HepG2 (cell line): ENCODE measurements around the gene AIP. TPM values are rescaled to one million over a fixed set of nuclear protein-coding genes. Genes with fewer than 3 reads are reported as not detected.
A peak's percentile ranks its signal among the peaks of the same experiment; 100 is the strongest.

ENCODE experiments used
- ATAC-seq: fragments of 200-7000 bp; cut with Tn5 transposase; 3 replicates; pipeline ENCODE4 v1.9.1; 2020; ENCODE audit warnings: mild to moderate bottlenecking, moderate library complexity
- BruUV-seq: library from RNA; stranded (reverse); fragments of 400-500 nt; replicated peaks from 2 replicates; lab custom pipeline; 2021; lab: Mats Ljungman, UMichigan
- CTCF ChIA-PET: fragments of 300-600 bp; formaldehyde crosslinking; extraction: SDS; loops from one replicate; lab custom pipeline; 2021; ENCODE audit warnings: low total read pairs, inconsistent platforms, low intra/inter-chr PET ratio; lab: Yijun Ruan, JAX
- POLR2A ChIA-PET: fragments of 350-600 bp; sonication (Branson Sonifier 250); formaldehyde crosslinking; loops from one replicate; lab custom pipeline; 2020; ENCODE audit warnings: antibody characterized with exemption, inconsistent platforms; lab: Yijun Ruan, JAX
- DNase-seq: peaks from one replicate; pipeline ENCODE4 v3.0.0-alpha.2; 2015; ENCODE audit warnings: low spot score
- FAIRE-seq: peaks from 3 replicates; lab custom pipeline; 2011; peaks lifted over from hg19 to GRCh38; lab: Jason Lieb, UNC
- H2AFZ ChIP-seq: one replicate; pipeline ENCODE4 v1.6.1; 2011; ENCODE audit warnings: low read length, inconsistent platforms
- H3K27ac ChIP-seq: fragments of 300-600 bp; 3 replicates; pipeline ENCODE4 v1.8.0; 2011; ENCODE audit warnings: mixed run types, mild to moderate bottlenecking, mixed read lengths, low read length, inconsistent platforms; ENCODE audit not compliant: insufficient read depth; ENCODE audit errors: extremely low read length
- H3K27me3 ChIP-seq, 2 experiments: fragments of 200-600 bp in 1 of 2; 2 replicates in 1 of 2; 3 replicates in 1 of 2; pipeline versions ENCODE4 v1.6.0 to v1.8.0; 2011; ENCODE audit warnings: low read length in 2 of 2, mild to moderate bottlenecking in 2 of 2, moderate library complexity in 2 of 2, inconsistent platforms in 1 of 2; ENCODE audit not compliant: insufficient read depth in 2 of 2, control insufficient read depth in 1 of 2
- H3K36me3 ChIP-seq, 2 experiments: fragments of 200-600 bp in 1 of 2; replicated peaks in 1 of 2; 2 replicates in 1 of 2; 3 replicates in 1 of 2; pipeline versions ENCODE4 v1.5.1 to v1.8.0; 2011; ENCODE audit warnings: low read length in 2 of 2, inconsistent platforms in 1 of 2; ENCODE audit not compliant: insufficient read depth in 2 of 2, control insufficient read depth in 1 of 2
- H3K4me1 ChIP-seq: 2 replicates; pipeline ENCODE4 v1.5.1; 2012; ENCODE audit warnings: low read length, inconsistent platforms; ENCODE audit not compliant: insufficient read depth
- H3K4me2 ChIP-seq: 2 replicates; pipeline ENCODE4 v1.6.0; 2011; ENCODE audit warnings: low read depth, low read length, inconsistent platforms
- H3K4me3 ChIP-seq, 3 experiments: fragments of 200-600 bp in 1 of 3; sonication (generic), shearing (Covaris generic) in 1 of 3; replicated peaks in 1 of 3; 2 replicates each; pipeline ENCODE4 v1.5.1; 2011 to 2016; ENCODE audit warnings: low read length in 3 of 3, inconsistent platforms in 2 of 3, low read depth in 2 of 3, mild to moderate bottlenecking in 2 of 3, control low read depth in 1 of 3, mixed read lengths in 1 of 3; ENCODE audit not compliant: insufficient read depth in 1 of 3
- H3K79me2 ChIP-seq: one replicate; pipeline ENCODE4 v1.6.1; 2011; ENCODE audit warnings: low read length, inconsistent platforms; ENCODE audit not compliant: insufficient read depth
- H3K9ac ChIP-seq: 2 replicates; pipeline ENCODE4 v1.6.0; 2011; ENCODE audit warnings: mild to moderate bottlenecking, low read depth, low read length, inconsistent platforms; ENCODE audit not compliant: insufficient read depth
- H3K9me3 ChIP-seq: 2 replicates; pipeline ENCODE4 v1.5.1; 2012; ENCODE audit warnings: mild to moderate bottlenecking, low read length
- H4K20me1 ChIP-seq: 2 replicates; pipeline ENCODE4 v1.6.0; 2011; ENCODE audit warnings: inconsistent platforms, mild to moderate bottlenecking, low read length, moderate library complexity; ENCODE audit not compliant: insufficient read depth
- FOXC1 ChIP-seq: sonication (generic); formaldehyde crosslinking; IDR thresholded peaks from 2 replicates; pipeline ENCODE4 v1.8.0; 2022; ENCODE audit warnings: mild to moderate bottlenecking, missing genetic modification reagents, borderline replicate concordance
- SIX4 ChIP-seq: sonication (generic); formaldehyde crosslinking; IDR thresholded peaks from 2 replicates; pipeline ENCODE4 v1.4.0; 2020; ENCODE audit warnings: missing genetic modification reagents
- TOPORS ChIP-seq: sonication (generic); formaldehyde crosslinking; IDR thresholded peaks from 2 replicates; pipeline ENCODE4 v1.8.0; 2023; ENCODE audit warnings: mild to moderate bottlenecking, missing genetic modification reagents
- ZFP36 ChIP-seq: fragments of 150-350 bp; IDR thresholded peaks from 2 replicates; pipeline ENCODE4 v1.6.1; 2018; ENCODE audit warnings: borderline replicate concordance, low read length, low read depth; ENCODE audit not compliant: partially characterized antibody
- ZNF331 ChIP-seq: sonication (generic); formaldehyde crosslinking; IDR thresholded peaks from 2 replicates; pipeline ENCODE4 v1.4.0; 2020; ENCODE audit warnings: missing genetic modification reagents
- ZNF724P ChIP-seq: sonication (generic); formaldehyde crosslinking; IDR thresholded peaks from 2 replicates; pipeline ENCODE4 v1.8.0; 2022; ENCODE audit warnings: missing genetic modification reagents, borderline replicate concordance
- WGBS: methylation state at CpG from one replicate; pipeline ENCODE4 v1.1.6; 2017; ENCODE audit warnings: low lambda C conversion rate; 5-methylcytosine and 5-hydroxymethylcytosine counted together
- in situ Hi-C: cut with HindIII; loops from 2 replicates; pipeline ENCODE4 v1.10.0; 2017; ENCODE audit warnings: low pct_unique_long_range_greater_than_20kb; ENCODE audit not compliant: extremely low pct_ligation_motif_present
- intact Hi-C: fragments of 100-400 bp; cut with micrococcal nuclease; formaldehyde crosslinking; loops from one replicate; pipeline ENCODE4 v1.10.0; 2022; ENCODE audit not compliant: unreplicated experiment
- polyA plus RNA-seq, 8 experiments: library from polyadenylated mRNA; depleted of rRNA in 3 of 8; stranded (reverse) in 7 of 8; unstranded in 1 of 8; fragments of >200 nt; fragmentation: Illumina TruSeq in 4 of 8; extraction: Trizol in 4 of 8; gene quantifications; 2 replicates each; pipeline versions ENCODE4 v1.2.1 to v1.2.3, GENCODE V29; 2011 to 2016; ENCODE audit warnings: low read depth in 4 of 8, missing spikeins in 1 of 8, mixed read lengths in 1 of 8; ENCODE audit not compliant: insufficient read depth in 1 of 8
- total RNA-seq, 5 experiments: library from RNA; depleted of rRNA; stranded (reverse); fragments of >200 nt; fragmentation: Illumina TruSeq; extraction: Trizol; gene quantifications; 2 replicates each; pipeline ENCODE4 v1.2.3, GENCODE V29; 2016; ENCODE audit warnings: low read depth in 1 of 5
- TF ChIP-seq, protein P1 (sequence below): sonication (generic); formaldehyde crosslinking; IDR thresholded peaks from 2 replicates; pipeline ENCODE4 v1.5.0; 2020; ENCODE audit warnings: mild to moderate bottlenecking, low read depth, missing genetic modification reagents, borderline replicate concordance
- TF ChIP-seq, protein P2 (sequence below): sonication (generic); formaldehyde crosslinking; IDR thresholded peaks from 2 replicates; pipeline ENCODE4 v1.5.1; 2020; ENCODE audit warnings: mild to moderate bottlenecking, missing genetic modification reagents

The AIP gene
- total and polyA plus RNA-seq, 2 of the 13 experiments (the other 11 are each of a cell fraction or from before 2014, with no cell fraction given): 51.8 to 110 TPM

DNA sequence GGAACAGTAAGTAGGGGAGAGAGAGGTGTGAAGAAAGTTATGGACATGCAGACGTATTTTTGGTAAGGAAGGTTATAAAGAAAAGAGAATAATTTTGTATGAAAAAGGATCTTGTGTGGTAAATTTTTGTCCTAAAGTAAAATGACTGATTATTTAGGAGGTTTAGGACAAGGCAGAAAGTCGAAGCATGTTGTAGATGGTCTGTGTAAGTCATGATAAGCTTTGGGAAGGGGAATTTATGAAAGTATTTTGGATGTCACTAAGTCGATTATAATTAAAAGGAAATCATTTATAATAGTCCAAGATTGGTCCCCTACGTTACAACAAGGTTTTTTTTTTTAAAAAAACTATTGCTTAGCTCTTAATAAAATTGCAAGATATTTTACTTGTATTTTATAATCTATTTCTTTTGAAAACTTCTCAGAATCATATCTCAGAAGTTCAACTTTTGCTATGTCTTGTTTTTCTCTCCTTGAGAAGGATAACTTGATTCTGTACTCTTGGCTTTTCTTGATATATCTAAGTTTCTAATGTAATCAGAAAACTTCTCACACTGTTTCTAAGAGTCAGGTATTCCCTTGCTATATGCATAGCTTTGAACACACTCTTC lies 51.3 kb downstream of the AIP start:
- H3K27ac ChIP-seq: no peak overlapping the region
- no peak overlapping the region for H3K4me3 ChIP-seq
- ChIA-PET CTCF (no interaction called here), POLR2A (no interaction called here)
- H2AFZ ChIP-seq: no peak overlapping the region
- FAIRE-seq (no peak), ATAC-seq (no peak), DNase-seq (no peak)
- no peak overlapping the region for H3K9ac ChIP-seq
- H3K36me3 ChIP-seq: no peaks in the 10 kb centered on the region
- peaks cover 24% of the 10 kb centered on the region for H3K9me3 ChIP-seq
- BruUV-seq: no TSS peak
- intact Hi-C loops (no loop called here), in situ Hi-C loops (no loop called here)
- H4K20me1 ChIP-seq: no peaks in the 10 kb centered on the region
- H3K4me2 ChIP-seq: no peak overlapping the region
- H3K4me1 ChIP-seq: peaks cover 7% of the 10 kb centered on the region
- no peaks in the 10 kb centered on the region for H3K79me2 ChIP-seq
- TF ChIP-seq, protein P1, sequence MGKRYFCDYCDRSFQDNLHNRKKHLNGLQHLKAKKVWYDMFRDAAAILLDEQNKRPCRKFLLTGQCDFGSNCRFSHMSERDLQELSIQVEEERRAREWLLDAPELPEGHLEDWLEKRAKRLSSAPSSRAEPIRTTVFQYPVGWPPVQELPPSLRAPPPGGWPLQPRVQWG (CRISPR knock-in tag): no peak
- peak; percentile 80 for TF ChIP-seq TOPORS (CRISPR knock-in tag)
- TF ChIP-seq ZNF331 (CRISPR knock-in tag): no peak
- TF ChIP-seq SIX4 (CRISPR knock-in tag): no peak
- TF ChIP-seq FOXC1 (CRISPR knock-in tag): no peak
- peak; percentile 93; the same call in 1 of the 2 replicates for TF ChIP-seq ZNF724P
- TF ChIP-seq, protein P2, sequence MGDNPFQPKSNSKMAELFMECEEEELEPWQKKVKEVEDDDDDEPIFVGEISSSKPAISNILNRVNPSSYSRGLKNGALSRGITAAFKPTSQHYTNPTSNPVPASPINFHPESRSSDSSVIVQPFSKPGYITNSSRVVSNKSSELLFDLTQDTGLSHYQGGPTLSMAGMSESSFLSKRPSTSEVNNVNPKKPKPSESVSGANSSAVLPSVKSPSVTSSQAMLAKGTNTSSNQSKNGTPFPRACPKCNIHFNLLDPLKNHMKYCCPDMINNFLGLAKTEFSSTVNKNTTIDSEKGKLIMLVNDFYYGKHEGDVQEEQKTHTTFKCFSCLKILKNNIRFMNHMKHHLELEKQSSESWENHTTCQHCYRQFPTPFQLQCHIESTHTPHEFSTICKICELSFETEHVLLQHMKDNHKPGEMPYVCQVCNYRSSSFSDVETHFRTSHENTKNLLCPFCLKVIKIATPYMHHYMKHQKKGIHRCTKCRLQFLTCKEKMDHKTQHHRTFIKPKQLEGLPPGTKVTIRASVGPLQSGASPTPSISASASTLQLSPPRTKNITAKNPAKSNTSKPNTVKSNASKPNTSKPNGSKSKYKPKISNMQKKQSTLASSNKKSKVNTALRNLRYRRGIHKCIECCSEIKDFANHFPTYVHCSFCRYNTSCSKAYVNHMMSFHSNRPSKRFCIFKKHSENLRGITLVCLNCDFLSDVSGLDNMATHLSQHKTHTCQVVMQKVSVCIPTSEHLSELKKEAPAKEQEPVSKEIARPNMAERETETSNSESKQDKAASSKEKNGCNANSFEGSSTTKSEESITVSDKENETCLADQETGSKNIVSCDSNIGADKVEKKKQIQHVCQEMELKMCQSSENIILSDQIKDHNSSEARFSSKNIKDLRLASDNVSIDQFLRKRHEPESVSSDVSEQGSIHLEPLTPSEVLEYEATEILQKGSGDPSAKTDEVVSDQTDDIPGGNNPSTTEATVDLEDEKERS: 0 out of 2 replicates have a peak, but pooled peaks have one; percentile 57
- TF ChIP-seq ZFP36: peak; percentile 93
- no peaks in the 10 kb centered on the region for H3K27me3 ChIP-seq
- WGBS: 2% methylated on average over 4 of the region's 4 CpGs
